Body of pancreas (tissue), 4 donors: ENCODE data around the gene MPP3.

Source experiments
- CTCF ChIP-seq, 7 experiments: fragments of 450-650 bp in 4 of 7; fragments of 200-600 bp in 3 of 7; sonication (generic) in 3 of 7; IDR thresholded peaks; one replicate each; pipeline ENCODE4 v1.5.1; 2016 to 2019; ENCODE audit warnings: antibody characterized with exemption in 7 of 7
- POLR2A ChIP-seq, 3 donors: fragments of 450-650 bp; IDR thresholded peaks; one replicate each; pipeline ENCODE4 v1.6.1; 2016; ENCODE audit warnings: antibody characterized with exemption in 3 of 3, mild to moderate bottlenecking in 2 of 3

DNA sequence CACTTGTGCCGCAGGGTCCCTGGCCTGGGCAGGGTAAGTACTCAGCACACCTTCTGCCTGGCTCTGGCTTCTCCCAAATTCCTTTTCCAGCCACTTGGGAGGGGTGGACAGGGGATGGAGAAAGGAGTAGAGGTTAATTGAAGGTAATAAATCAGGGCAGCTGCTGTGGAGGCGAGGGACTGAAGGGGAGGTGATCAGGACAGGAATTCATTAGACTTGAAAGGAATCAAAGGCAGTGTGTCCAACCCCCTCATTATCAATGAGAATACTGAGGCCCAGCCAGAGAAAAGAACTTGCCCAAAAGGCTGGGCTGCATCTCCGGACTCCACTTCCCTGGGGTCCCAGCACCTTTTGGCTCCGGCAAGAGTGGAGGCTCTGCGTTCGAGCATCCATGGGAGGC, 76.7 kb downstream of the MPP3 start:
- TF ChIP-seq CTCF (IDR thresholded peaks at IDR 0.05), result no peak
- no peak for TF ChIP-seq POLR2A (IDR thresholded peaks at IDR 0.05)
